ENCODE data around the gene SHISA6.
A peak's percentile ranks its signal among the peaks of the same experiment; 100 is the strongest.
"Not testable (repeated sequence)": the region's sequence is repeated elsewhere in the genome, so short reads cannot be mapped to it uniquely, and the experiment has no call there.

Gene SHISA6

GRCh38 chr17:11293480-11293879, 52.5 kb downstream of the SHISA6 start:
- no peak for TF ChIP-seq CTCF (conservative IDR thresholded peaks at IDR 0.05; ENCODE audit: control insufficient read depth, insufficient read depth, low read depth, low read length)
- no peak for DNase-seq (ENCODE audit: low read depth)
- H3K4me3 ChIP-seq (ENCODE audit: control insufficient read depth, low read depth, low read length), result no peak overlapping the region

GRCh38 chr17:11294826-11295225, 53.8 kb downstream of the SHISA6 start:
- no peak for DNase-seq (ENCODE audit: low read depth)
- no peak overlapping the region for H3K4me3 ChIP-seq (ENCODE audit: control insufficient read depth, low read depth, low read length)
- no peak for TF ChIP-seq CTCF (conservative IDR thresholded peaks at IDR 0.05; ENCODE audit: control insufficient read depth, insufficient read depth, low read depth, low read length)

GRCh38 chr17:11296994-11297393, 56.0 kb downstream of the SHISA6 start:
- TF ChIP-seq CTCF (conservative IDR thresholded peaks at IDR 0.05; ENCODE audit: control insufficient read depth, insufficient read depth, low read depth, low read length), result peak; percentile 7

GRCh38 chr17:11298401-11298800, 57.4 kb downstream of the SHISA6 start:
- no peak overlapping the region for H3K4me3 ChIP-seq (ENCODE audit: control insufficient read depth, low read depth, low read length)
- TF ChIP-seq CTCF (conservative IDR thresholded peaks at IDR 0.05; ENCODE audit: control insufficient read depth, insufficient read depth, low read depth, low read length), result no peak
- no peak for DNase-seq (ENCODE audit: low read depth)

More at GRCh38 chr17:11296994-11297393, 56.0 kb downstream of the SHISA6 start:
- no peak overlapping the region for H3K4me3 ChIP-seq (ENCODE audit: control insufficient read depth, low read depth, low read length)
- DNase-seq (ENCODE audit: low read depth), result peak; percentile 3

- DNase-seq (ENCODE audit: low read depth), result no peak
- no peak overlapping the region for H3K4me3 ChIP-seq (ENCODE audit: control insufficient read depth, low read depth, low read length)
- TF ChIP-seq CTCF (conservative IDR thresholded peaks at IDR 0.05; ENCODE audit: control insufficient read depth, insufficient read depth, low read depth, low read length), result no peak
Measured at GRCh38 chr17:11300201-11300600, 59.2 kb downstream of the SHISA6 start.

GRCh38 chr17:11300738-11301137, 59.7 kb downstream of the SHISA6 start:
- no peak for TF ChIP-seq CTCF (conservative IDR thresholded peaks at IDR 0.05; ENCODE audit: control insufficient read depth, insufficient read depth, low read depth, low read length)
- DNase-seq (ENCODE audit: low read depth), result no peak
- no peak overlapping the region for H3K4me3 ChIP-seq (ENCODE audit: control insufficient read depth, low read depth, low read length)

GRCh38 chr17:11301874-11302273, 60.9 kb downstream of the SHISA6 start:
- not testable (repeated sequence) for H3K4me3 ChIP-seq (ENCODE audit: control insufficient read depth, low read depth, low read length); DNase-seq (ENCODE audit: low read depth)

Measured in fibroblast of mammary gland (primary cell).